Cardiac septum (tissue), 1 donor: ENCODE results near the gene SH3YL1. TPM values are rescaled to one million over a fixed set of nuclear protein-coding genes. Genes with fewer than 3 reads are reported as not detected.
"Not testable (repeated sequence)": the region's sequence is repeated elsewhere in the genome, so short reads cannot be mapped to it uniquely, and the experiment has no call there.

Source experiments
- DNase-seq: peaks from one replicate; pipeline ENCODE4 v3.0.0-alpha.2; 2020; ENCODE audit warnings: low spot score
- intact Hi-C: fragments of 100-400 bp; cut with DNase I; formaldehyde crosslinking; loops from one replicate; pipeline ENCODE4 v1.14.0; 2022
- total RNA-seq: library from RNA; stranded (reverse); fragmentation: NEBNext Ultra II Directional; extraction: Animal tissue kit (Norgen Biotek cat#: 25700); gene quantifications from one replicate; pipeline ENCODE4 v1.2.1, GENCODE V29; 2021
- donor health status: DM: no; HTN: no; CAD: no.

The SH3YL1 gene
- total RNA-seq, 1 donor from 2014 or later: 12.9 TPM

DNA sequence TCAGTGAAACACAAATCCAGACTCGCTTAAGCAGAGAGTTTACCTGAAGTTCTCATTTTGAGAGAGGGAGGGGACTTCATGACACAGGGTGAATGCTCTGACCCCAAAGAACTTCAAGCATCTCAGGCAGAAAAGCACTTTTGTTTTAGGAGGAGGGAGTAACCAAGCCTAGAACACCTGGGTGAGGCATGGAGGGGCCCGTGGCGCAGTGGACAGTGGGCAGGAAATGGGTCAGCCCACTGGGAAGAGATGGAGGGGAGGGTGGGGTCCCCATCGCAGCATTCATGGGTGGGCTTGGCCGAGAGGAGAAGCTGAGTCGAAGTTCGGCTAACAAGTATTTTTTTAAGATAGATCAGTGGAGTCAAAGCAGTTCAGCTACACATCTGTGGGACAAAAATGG lies 67.9 kb downstream of the SH3YL1 start:
- intact Hi-C loops: no loop called here
- no peak for DNase-seq

DNA sequence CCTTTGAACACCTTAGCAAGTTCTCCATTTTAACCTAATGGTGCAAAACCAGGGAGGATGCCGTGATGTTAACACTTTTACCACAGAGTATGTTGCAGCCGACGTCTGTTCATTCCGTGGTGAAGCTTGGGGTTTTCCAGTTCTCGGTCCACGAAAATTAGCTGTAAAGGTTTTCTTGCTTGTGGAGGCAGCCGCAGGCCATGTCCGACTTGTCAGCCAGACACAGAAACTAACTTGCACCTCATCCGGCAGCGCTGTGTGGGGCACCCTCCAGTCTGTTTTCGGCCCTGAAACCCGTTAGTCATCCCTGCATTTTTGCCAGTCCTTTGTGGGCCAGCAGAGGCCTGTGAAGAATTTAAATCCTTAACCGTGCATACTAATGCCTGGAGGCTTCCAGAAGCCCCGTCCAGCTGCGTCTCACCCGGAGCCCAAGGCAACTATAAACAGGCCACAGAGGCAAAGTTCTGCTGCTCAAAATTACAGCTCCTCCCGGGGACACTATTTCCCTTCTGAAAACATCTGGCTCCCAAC lies 70.6 kb downstream of the SH3YL1 start:
- no peak for DNase-seq
- intact Hi-C loops: no loop called here

DNA sequence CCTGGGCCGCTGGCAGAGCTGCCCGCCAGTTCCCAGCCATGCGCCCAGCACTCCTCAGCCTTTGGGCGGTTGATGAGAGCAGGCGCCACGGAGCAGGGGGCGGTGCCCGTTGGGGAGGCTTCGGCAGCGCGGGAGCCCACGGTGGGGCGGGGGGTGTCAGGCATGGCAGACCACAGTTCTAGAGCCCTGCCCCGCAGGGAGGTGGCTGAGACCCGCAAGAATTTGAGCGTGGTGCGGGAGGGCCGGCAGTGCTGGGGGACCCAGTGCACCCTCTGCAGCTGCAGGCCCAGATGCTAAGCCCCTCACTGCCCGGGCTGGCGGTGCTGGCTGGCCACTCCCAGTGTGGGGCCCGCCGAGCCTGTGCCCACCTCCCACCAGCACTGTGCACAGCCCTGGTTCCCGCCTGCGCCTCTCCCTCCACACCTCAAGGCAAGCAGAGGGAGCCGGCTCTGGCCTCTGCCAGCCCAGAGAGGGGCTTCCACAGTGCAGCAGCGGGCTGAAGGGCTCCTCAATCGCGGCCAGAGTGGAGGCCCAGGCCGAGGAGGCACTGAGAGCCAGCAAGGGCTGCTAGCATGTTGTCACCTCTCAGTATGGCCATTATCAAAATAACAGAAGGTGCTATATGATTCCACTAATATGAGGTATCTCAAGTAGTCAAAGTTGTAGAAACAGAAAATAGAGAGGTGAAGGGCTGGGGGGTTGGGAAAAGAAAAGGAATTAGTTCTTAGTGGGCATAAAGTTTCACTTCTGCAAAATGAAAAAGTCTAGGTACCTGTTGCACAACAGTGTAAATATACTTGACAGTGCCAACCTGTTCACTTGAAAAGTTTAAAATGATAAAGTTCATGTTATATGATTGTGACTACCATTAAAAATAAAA lies 72.3 kb downstream of the SH3YL1 start:
- intact Hi-C loops: no loop called here
- no peak for DNase-seq

DNA sequence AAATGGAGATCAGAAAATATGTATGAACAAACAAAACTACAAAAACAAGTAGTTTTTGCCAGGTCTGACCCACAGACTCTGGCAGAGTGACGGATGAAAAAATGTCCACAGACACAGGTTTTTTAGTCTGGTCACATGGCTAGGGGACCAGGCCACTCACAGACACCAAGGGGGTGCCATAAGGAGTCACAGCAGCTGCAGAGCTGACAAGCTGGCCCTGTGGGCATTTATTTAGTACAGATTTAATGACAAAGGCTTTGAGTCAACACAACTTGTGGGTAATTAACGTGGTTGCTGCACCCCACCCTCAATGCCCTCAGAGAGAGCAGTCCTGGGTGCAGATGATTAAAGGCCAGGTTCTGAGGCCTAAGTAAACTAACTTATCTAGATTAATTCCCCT lies 76.0 kb downstream of the SH3YL1 start:
- no peak for DNase-seq
- intact Hi-C loops: no loop called here

DNA sequence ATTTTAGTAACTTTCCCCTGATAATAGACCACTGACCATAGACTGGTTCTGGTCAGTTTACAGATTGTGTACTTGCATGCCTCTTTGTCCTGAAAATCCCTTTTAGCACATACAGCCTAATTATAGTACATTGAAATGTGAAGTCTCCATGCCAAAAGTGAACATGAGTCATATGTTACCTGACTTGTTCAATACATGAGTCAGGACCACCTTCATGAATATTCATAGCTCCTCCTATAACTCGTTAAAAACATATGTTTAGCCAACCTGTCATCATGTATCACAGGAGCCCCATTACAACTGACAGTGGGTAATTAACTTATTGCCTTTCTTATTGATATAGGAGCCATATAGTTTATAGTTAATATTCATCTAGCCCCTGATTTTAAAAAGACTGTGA lies 78.6 kb downstream of the SH3YL1 start:
- DNase-seq: no peak
- intact Hi-C loops: no loop called here

DNA sequence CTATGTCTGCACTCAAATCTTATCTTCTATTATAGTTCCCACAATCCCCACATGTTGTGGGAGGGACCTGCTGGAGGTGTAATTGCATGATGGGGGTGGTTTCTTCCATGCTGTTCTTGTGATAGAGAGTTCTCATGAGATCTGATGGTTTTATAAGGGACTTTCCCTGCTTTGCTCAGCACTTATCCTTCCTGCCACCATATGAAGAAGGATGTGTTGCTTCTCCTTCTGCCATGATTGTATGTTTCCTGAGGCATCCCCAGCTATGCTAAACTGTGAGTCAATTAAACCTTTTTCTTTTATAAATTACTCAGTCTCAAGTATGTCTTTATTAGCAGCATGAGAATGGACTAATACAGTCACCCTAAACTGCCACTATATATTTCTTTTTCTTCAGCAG lies 79.1 kb downstream of the SH3YL1 start:
- DNase-seq: no peak
- intact Hi-C loops: no loop called here

DNA sequence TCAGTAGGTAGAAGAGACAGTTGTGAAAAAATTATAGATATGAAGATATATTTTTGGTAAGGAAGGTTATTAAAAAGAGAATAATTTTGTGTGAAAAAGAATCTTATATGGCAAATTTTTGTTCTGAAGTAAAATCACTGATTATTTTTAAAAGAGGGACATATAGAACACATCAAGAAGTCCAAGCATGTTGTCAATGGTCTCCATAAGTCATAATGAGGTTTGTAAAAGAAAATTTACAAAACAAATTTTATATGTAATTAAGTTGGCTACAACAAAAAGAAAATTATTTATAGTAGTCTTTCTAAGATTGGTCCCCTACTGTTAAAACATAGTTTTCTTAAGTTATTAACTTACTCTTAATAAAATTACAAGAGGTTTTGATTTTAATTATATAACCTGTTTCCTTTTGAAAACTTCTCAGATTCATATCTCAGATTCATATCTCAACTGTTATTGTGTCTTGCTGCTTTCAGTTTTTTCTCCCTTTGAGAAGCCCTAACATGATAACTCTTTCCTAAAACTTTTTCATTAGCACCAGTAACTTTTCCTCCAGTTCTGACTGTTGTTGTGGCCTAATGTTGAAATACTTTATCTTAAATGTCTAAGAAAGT lies 81.2 kb downstream of the SH3YL1 start:
- intact Hi-C loops: no loop called here
- no peak for DNase-seq

DNA sequence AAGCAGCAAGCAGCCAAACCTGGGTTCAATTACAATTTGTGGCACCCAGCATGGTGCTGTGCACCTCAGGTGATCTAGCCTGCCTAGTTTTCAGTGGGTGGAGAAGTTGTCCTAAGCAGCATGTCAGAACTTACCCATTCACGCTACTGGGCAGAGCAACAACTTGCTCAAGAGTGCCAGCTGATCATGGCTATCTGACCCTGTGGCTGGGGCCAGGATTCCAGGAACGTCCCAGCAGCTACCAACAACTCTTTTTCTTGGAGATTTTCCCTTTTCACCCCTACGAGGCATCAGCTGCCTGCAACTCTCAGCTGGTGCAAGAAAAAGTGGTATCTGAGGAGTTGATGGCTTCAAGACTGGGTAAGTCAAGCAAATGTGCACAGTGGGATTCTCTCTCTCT lies 83.5 kb downstream of the SH3YL1 start:
- DNase-seq: no peak
- intact Hi-C loops: no loop called here

DNA sequence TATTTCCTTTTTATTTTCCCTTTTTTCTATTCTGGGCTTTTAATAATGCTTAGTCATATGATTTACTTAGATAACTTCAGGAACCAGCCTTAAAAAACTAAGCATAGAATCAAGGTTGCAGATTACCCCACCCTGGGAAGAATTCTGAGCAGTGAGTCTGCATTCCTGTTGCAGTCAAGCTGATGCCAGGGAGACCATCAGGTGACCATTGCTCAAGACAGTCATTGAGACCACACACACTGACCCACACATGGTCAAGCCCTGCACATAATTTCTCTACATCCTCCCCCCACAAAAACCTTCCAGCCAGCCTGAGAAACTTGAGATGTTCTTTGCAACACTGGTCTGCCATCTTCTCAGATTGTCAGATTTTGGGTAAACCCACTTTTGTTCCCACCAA lies 83.9 kb downstream of the SH3YL1 start:
- DNase-seq: no peak
- intact Hi-C loops: no loop called here

DNA sequence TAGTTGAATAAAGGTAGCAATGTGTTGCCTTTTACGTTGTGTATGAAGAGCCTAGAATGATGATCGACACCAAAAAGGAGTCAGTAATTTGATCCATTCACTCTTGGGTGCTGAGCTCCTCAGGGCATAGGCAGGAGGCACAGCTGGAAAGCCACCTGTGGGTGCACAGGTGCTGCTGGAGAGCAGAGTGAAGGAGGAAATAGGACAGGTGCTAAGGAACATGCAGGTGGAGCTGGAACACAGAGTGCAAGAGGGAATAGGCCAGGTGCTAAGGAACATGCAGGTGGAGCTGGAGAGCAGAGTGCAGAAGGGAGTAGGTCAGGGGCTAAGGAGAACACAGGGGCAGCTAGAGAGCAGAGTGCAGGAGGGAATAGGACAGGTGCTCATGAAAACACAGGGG lies 86.1 kb downstream of the SH3YL1 start:
- intact Hi-C loops: no loop called here
- DNase-seq: no peak

DNA sequence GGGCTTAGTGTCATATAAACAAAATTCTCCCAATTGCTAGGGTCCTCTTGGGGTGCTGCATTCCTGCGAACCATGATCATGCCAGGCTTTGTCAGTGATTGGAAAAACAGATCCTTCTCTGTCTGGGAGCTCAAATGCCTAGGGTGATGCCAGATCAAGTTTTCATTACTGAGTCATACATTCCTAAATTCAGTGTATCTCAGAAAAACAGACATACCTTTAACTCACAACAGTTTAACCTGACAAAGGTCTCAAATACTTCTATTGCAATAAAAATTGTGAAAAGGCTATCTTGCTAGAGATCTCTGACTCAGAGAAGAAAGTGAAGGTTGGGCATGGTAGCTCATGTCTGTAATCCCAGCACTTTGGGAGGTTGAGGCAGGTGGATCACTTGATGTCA lies 86.9 kb downstream of the SH3YL1 start:
- intact Hi-C loops: no loop called here
- DNase-seq: no peak

DNA sequence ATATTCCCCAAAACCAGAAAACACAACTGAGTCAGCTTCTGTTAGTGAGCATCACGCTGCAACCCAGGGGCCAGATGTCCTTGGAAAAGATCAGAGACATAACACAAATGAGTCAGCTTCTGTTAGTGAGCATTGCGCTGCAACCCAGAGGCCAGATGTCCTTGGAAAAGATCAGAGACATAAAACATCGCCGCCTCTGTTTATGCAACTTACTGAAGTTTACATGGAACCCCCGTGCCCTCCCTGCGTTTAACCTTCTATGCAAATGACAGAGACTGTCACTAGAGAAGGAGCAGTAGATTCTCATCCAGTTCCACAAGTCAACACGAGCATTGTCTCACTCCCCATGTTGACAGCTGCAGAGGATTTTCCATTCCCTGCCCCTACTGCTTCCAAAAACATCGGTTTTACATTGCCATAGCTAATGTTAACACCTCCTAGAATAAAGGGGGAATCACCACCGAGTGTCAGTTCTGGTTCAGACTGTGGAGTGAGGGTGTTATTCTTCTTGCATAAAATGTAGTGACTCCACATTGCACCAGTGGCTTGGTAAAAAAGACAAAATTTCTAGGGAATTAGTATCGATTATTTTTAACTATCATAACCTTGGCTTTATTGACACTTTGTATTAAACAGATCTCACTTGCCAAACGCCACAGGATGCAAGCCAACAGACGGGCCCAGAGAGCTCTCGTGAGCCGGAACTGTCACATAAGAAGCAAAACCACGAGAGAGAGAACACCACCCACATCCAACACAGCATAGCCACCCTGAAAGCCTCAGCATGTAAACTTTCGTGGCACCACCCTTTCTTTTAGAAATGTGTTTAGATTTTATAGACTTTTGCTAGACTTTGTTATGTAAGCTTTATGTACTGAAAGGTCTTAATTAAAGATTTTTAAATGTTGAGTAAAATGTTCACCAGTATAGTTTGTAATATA lies 87.7 kb downstream of the SH3YL1 start:
- DNase-seq: no peak
- intact Hi-C loops: no loop called here

DNA sequence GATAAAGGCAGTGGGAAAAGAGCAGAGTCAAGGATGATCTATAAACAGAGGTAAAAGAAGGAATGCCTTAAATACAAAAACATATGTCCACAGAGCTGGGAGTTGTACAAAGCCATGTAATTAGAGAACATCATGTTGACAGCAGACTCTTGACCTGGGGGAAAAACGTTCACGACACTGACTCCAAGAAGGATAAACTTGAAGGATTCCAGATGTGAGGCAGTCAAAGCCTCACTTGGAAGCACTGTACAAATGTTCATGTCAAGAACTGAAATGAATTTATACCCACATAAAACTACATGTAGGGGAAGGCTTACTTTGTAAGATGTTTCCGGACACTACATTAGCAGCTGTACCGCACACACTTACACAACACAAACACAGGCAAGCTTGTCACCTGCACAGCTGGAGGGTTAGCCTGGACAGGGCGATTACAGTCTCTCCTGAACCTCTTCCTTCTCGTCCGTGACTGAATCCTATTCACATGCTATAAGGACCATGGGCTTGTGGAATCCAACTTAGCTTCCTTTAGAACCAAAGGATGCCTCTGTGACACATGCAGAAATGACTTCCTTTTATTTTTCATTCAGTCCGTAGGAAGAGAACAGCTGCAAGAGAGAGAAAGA lies 88.6 kb downstream of the SH3YL1 start:
- intact Hi-C loops: no loop called here
- no peak for DNase-seq

DNA sequence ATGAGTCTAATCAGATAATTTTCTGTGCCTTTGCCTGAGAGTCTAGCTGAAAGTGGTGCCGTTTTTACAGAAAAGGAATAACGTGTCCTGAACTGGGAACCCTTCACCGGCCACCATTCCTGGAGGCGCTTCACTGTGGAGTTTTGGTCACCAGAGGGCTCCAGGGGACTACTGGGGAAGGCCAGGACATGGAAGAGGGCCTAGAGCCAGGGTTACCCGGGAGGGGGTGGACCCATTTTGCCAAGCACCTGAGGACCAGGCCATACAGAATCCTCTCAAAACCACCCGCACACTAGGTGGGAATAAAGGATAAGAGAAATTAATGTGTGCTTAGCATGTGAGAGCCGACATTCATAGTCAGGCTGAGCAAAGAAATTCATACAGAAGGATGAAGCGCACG lies 91.7 kb downstream of the SH3YL1 start:
- not testable (repeated sequence) for DNase-seq
- intact Hi-C loops: loop anchor here (5.0 kb wide), 2 partner anchors 115 to 465 kb away; partner anchors contain the start of gene ALKAL2

DNA sequence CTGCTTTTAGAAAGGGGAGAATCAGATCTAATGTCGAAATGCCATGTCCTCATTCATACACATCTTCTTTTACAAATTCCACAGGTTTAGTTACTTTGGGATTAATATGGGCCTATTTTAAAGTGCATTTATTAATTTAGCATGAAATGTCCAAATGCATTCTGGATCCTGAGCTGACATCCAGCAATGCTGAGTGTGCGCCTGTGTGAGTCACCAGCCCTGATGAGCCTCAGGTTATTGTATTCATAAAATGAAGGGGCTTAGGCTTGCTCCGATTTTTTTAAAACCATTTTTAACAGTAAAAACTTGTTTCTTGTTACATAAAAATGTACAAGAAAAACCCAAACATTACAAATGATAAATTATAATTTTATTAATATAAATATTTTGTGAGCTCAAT lies 94.1 kb downstream of the SH3YL1 start:
- intact Hi-C loops: loop anchor here (5.0 kb wide), 2 partner anchors 118 to 468 kb away; partner anchors contain the start of gene ALKAL2
- no peak for DNase-seq
